ENCODE data around the gene ALDH1A1. TPM values are rescaled to one million over a fixed set of nuclear protein-coding genes. Genes with fewer than 3 reads are reported as not detected.

The ALDH1A1 gene
- total RNA-seq, 1 experiment from 2014 or later: 0.14 TPM

- DNase-seq (ENCODE audit: low read depth): no peak
Observed at GRCh38 chr9:72979405-72980100, 26.7 kb upstream of the ALDH1A1 start.

DNA sequence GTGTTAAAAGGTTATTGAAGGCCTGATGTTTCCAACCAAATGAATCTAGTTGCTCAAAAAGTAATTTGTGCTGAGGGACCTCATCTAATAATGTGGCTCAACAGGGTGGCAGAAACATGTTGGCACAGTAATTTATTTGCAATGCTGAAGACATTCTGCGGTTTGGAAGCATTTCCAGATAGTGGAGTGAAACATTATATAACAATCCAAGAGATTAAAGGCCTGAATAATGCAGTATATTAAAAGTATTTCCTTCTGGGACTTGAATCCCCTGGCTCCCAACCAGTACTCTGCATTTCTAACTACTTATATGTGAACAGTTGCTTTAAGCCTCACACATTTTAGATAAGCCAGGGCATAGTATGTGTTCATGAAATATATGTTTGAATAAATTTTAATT, 25.9 kb upstream of the ALDH1A1 start:
- peak; percentile 73 for DNase-seq (ENCODE audit: low read depth)

- DNase-seq (ENCODE audit: low read depth): peak; percentile 76
Observed at GRCh38 chr9:72977670-72978069, 24.8 kb upstream of the ALDH1A1 start.

GRCh38 chr9:72974501-72974900, 21.6 kb upstream of the ALDH1A1 start:
- no peak for DNase-seq (ENCODE audit: low read depth)

DNA sequence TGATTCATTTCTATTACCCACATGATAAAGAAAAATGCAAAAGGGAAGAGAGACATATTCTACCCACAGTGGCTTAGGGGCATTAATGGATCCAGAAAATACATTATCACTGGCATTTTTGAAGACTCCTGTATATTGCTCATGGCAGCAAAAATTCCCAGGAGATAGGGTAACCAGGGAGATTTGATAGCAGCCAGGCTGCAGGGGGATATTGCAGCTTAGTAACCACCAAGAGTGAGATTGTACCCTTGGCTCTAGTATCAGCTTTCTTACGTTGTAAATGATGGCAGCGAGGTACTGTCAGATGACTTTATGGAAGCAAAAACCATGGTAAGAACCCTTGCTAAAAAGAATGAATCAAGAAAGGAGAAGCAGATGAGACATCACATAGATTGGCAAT, 19.8 kb upstream of the ALDH1A1 start:
- no peak for DNase-seq (ENCODE audit: low read depth)

DNA sequence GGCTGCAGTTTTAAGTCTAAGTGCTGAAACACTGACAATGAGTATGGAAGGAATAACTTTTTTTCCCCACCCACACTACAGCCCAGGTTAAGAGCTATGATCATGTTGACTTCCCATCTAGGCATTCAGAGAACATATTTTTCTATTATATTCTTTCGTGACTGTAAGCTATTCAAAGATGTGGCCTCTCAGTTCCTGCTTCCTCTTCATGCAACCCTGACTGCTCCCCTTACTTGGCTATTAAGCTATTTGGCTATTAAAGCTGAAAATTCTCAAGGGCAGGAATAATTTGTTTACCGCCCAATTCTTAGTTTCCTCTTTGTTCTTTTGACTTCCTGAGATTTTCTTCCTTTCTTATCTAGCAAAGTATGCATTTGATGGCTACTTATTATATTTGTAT, 18.6 kb upstream of the ALDH1A1 start:
- DNase-seq (ENCODE audit: low read depth): no peak

- DNase-seq (ENCODE audit: low read depth): no peak
Observed at GRCh38 chr9:72960446-72960845, 7.6 kb upstream of the ALDH1A1 start.

DNA sequence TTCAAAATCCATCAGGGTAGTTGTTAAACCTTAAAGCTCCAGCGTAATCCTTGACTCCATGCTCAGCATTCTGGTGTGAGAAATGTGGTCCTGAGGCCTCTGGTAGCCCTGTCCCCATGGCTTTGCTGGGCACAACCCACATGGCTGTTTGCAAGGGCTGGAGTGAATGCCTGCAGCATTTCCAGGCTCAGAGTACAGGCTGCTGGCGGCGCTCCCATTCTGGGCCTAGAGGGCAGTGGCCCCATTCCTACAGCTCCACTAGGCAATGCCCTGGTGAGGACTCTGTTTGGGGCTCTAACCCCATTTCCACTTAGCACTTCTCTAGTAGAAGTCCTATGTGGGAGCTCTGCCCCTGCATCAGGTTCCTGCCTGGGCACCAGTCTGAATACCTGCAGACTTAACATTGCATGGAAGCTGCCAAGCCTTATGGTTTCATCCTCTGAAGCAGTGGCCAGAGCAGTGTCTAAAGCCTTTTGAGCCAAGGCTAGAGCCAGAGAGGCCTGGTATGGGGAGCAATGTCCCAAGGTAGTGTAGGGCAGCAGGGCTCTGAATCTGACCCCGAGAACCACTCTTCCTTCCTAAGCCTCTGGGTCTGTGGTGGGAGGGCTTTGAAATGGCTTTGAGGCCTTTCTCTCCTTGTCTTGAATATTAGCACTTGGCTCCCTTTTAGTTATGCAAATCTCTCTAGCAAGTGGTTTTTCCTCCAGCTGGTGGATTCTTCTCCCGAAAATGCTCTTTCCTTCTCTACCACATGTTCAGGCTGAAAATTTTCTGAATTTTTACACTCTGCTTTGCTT, 5.8 kb upstream of the ALDH1A1 start:
- no peak for DNase-seq (ENCODE audit: low read depth)

GRCh38 chr9:72955571-72955970, 2.7 kb upstream of the ALDH1A1 start:
- DNase-seq (ENCODE audit: low read depth): no peak

- no peak for DNase-seq (ENCODE audit: low read depth)
Observed at GRCh38 chr9:72955126-72955455, 2.2 kb upstream of the ALDH1A1 start.

DNA sequence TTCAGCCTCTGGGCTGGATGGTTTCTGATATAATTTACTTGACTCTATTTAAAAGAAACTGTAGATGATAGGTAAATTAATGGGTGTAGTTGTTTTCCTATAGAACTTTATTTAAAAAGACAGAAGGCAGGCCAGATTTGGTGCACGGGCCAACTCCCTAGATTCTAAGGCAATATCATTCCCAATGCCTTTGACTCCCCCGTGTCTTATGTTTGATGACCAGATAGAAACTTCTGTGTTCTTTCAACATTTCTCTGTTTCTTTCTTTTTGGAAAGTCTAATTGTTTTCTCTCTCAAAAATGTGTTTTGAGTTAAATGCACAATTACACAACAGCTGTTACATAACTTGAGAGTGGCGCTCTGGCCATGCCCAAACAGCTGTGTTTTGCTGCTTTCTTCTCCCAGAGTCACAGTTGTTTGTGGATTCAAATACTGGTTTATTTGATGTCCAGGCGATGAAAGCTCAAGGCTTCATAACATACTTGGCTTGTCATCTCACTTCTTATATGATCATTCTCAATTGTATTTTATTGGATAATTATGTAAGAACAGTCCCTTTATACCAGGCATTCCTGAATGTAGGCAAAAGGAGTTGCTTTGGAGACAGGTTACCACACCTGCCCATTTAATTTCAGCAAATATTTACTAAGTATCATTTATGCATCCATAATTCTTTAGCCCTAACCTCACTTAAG, 1.7 kb upstream of the ALDH1A1 start:
- no peak for DNase-seq (ENCODE audit: low read depth)

DNA sequence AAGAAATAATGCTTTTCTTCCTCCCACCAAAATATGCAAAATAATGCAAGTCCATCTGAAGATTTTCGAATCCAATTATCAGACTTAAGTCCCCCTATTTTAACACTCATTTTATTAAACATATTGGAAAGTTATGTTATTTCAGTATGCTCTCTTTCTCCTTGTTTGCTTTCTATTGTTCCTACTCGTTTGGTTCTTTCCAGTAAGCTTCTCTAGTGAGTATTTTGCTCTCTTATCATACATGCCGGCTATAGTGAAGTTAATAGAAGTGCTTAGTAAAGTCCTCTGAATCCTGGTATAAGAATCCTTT, 517 bp downstream of the ALDH1A1 start:
- DNase-seq (ENCODE audit: low read depth): no peak

GRCh38 chr9:72951520-72952380, 1.1 kb downstream of the ALDH1A1 start:
- DNase-seq (ENCODE audit: low read depth): no peak

DNA sequence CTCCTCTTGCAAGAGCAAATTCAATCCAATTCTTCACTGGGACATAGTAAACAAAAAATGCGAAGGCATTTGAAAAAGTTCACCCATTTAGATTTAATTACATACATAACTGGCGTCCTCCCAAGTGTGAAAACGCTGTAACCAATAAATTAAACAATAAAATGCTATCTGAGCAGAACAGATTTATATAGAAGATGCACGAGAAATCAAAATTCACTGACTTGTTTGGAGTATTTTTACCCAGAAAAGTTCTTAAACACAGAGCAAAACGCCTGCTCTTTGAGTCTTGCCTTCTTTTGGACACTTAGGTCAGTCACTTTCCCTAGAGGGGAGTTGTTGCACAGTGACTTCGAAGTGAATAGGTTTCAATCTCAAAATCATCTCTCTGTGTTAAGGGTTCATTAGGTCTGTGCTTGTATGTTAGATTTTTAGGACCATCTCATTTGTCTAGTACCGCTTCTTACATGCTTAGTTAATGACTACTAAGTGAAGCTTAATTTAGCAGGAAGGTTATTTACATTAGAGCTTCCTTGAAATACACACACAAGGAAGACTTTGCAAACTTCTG, 1.9 kb downstream of the ALDH1A1 start:
- no peak for DNase-seq (ENCODE audit: low read depth)

DNA sequence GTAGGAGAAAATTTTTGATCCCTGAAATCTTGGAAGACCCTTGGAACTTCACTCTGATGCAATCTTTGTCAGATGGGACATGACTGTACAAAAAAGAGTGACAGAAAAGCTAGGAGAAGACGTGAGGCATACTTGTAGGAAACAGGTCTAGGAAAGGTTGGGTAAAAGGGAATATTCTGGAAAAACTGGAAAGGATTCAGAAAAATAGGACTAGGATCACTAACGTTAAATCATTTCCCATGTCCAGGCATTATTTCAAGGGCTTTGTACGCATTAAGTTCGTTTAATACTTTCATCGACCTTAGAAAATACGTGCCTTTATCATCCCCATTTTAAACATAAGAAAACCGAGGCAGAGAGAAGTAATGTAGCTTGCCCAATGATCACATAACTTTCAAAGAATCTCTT, 2.9 kb downstream of the ALDH1A1 start:
- no peak for DNase-seq (ENCODE audit: low read depth)

- no peak for DNase-seq (ENCODE audit: low read depth)
Observed at GRCh38 chr9:72949244-72949582, 3.6 kb downstream of the ALDH1A1 start.

DNA sequence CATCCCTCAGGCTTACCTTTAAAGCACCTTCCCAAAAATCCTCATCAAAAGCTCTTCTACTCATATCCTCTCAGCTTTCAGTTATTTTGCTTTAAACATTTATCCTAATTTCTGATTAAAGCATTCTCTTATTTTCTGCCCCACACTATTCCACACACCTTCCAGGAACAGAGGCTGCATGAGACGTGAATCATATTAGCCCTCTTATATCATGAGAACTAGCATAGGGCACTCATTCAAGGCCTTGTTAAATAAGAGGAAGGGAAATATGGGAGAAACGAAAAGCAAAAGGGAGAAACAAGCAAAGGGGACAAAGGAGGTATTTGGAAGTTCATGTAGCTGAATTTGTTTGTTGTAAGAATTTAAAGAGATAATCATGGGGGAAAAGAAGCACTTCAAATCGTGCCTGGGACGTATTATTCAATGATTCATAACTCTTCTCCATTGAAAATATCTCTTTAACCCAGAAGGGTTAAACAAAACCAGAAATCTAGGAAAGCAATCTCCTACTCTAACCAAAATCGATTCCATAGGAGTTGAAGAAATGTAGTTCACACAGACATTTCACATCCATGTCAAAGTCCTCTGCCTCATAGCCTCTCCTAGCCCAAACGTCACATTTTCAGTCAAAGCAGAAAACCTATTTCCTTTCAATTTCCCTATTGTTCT, 4.1 kb downstream of the ALDH1A1 start:
- no peak for DNase-seq (ENCODE audit: low read depth)

GRCh38 chr9:72947984-72948465, 4.8 kb downstream of the ALDH1A1 start:
- DNase-seq (ENCODE audit: low read depth): no peak

DNA sequence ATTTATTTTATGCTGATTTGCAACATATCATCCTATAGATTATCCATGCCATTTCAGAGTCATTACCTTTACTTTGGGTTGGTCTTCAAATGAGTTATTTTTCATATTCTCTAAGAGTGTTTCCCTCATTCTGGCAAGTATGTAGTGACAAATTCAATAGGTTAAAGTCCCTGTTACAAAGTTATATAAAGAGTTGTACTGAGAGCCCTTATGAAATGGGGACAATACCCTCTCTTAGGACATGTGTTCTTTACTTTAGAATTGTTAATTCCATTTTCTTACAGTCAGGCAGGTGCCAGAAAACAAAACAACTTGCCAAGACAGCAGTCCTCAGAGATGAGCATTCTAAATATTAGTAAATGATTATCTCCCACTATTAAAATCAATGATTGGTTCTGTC, 6.0 kb downstream of the ALDH1A1 start:
- DNase-seq (ENCODE audit: low read depth): no peak

- DNase-seq (ENCODE audit: low read depth): no peak
Observed at GRCh38 chr9:72946318-72946717, 6.5 kb downstream of the ALDH1A1 start.

DNA sequence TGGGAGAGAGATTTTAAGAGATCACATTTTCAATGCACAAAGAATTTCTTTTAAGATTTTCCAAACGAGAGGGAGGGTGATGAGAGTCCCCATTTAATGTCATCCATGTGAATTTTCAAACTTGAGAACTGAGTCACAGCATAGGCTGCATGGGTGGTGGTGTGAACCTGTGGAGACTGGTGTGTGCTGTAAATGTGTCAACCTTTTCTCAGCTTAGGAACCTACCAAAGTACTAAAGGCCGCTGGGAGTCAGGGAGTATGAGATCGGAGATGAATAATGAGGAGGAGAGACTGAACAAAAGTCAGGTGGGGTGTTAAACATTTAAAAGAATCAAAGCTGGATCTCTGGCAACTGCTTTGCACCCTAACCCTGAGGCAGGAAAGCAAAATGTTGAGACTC, 7.5 kb downstream of the ALDH1A1 start:
- DNase-seq (ENCODE audit: low read depth): no peak

Data from HT1080 (cell line).